ENCODE data around the gene CFTR.
"Not testable (repeated sequence)": the region's sequence is repeated elsewhere in the genome, so short reads cannot be mapped to it uniquely, and the experiment has no call there.

CFTR gene

GRCh38 chr7:117707080-117707479 lies 227.3 kb downstream of the CFTR start:
- no peak overlapping the region for H3K4me3 Mint-ChIP-seq
- H3K27ac Mint-ChIP-seq = no peak overlapping the region
- peaks cover 17% of the 10 kb centered on the region for H3K36me3 Mint-ChIP-seq (ENCODE audit: low read depth)
- H3K4me1 Mint-ChIP-seq = no peaks in the 10 kb centered on the region
- no peaks in the 10 kb centered on the region for H3K27me3 Mint-ChIP-seq (ENCODE audit: low read depth)
- no peaks in the 10 kb centered on the region for H3K9me3 Mint-ChIP-seq
- TF ChIP-seq CTCF (IDR thresholded peaks at IDR 0.05; ENCODE audit: unreplicated experiment in 3 of 3) = no peak

- H3K27me3 Mint-ChIP-seq (ENCODE audit: low read depth); H3K4me1 Mint-ChIP-seq; H3K4me3 Mint-ChIP-seq; H3K9me3 Mint-ChIP-seq; H3K27ac Mint-ChIP-seq: not testable (repeated sequence)
- H3K36me3 Mint-ChIP-seq (ENCODE audit: low read depth) = peaks cover 19% of the 10 kb centered on the region
Observed at GRCh38 chr7:117708173-117708572, 228.3 kb downstream of the CFTR start.

- no peaks in the 10 kb centered on the region for H3K27me3 Mint-ChIP-seq (ENCODE audit: low read depth)
- no peaks in the 10 kb centered on the region for H3K9me3 Mint-ChIP-seq
- no peak overlapping the region for H3K27ac Mint-ChIP-seq
- TF ChIP-seq CTCF (IDR thresholded peaks at IDR 0.05; ENCODE audit: unreplicated experiment in 3 of 3) = no peak
- no peak overlapping the region for H3K4me3 Mint-ChIP-seq
- peaks cover 34% of the 10 kb centered on the region for H3K36me3 Mint-ChIP-seq (ENCODE audit: low read depth)
- peaks cover 5% of the 10 kb centered on the region for H3K4me1 Mint-ChIP-seq
Observed at GRCh38 chr7:117711556-117711955, 231.7 kb downstream of the CFTR start.

GRCh38 chr7:117715784-117716445 lies 236.1 kb downstream of the CFTR start:
- Mint-ChIP-seq H3K4me3 (no peak overlapping the region), H3K4me1 (peaks cover 5% of the 10 kb centered on the region), H3K9me3 (no peaks in the 10 kb centered on the region), H3K27ac (peak overlapping the region; percentile 28 to 77 (median 71)), H3K36me3 (ENCODE audit: low read depth) (peaks cover 47% of the 10 kb centered on the region), H3K27me3 (ENCODE audit: low read depth) (no peaks in the 10 kb centered on the region)
- TF ChIP-seq CTCF (IDR thresholded peaks at IDR 0.05; ENCODE audit: unreplicated experiment in 3 of 3) = peak; percentile 50 to 56 (median 55)

GRCh38 chr7:117716707-117717299 lies 237.0 kb downstream of the CFTR start:
- no peak for TF ChIP-seq CTCF (IDR thresholded peaks at IDR 0.05; ENCODE audit: unreplicated experiment in 3 of 3)
- Mint-ChIP-seq H3K9me3 (no peaks in the 10 kb centered on the region), H3K27ac (peak overlapping the region; percentile 37 to 77 (median 71)), H3K36me3 (ENCODE audit: low read depth) (peaks cover 46% of the 10 kb centered on the region), H3K27me3 (ENCODE audit: low read depth) (no peaks in the 10 kb centered on the region), H3K4me3 (no peak overlapping the region), H3K4me1 (peaks cover 5% of the 10 kb centered on the region)

- Mint-ChIP-seq H3K4me1 (peaks cover 5% of the 10 kb centered on the region), H3K36me3 (ENCODE audit: low read depth) (peaks cover 44% of the 10 kb centered on the region), H3K27ac (peak overlapping the region; percentile 37 to 77 (median 71)), H3K27me3 (ENCODE audit: low read depth) (no peaks in the 10 kb centered on the region), H3K4me3 (no peak overlapping the region), H3K9me3 (no peaks in the 10 kb centered on the region)
- TF ChIP-seq CTCF (IDR thresholded peaks at IDR 0.05; ENCODE audit: unreplicated experiment in 3 of 3) = no peak
Observed at GRCh38 chr7:117717357-117717756, 237.5 kb downstream of the CFTR start.
